ENCODE measurements around the gene SKA1.
"Not testable (repeated sequence)": the region's sequence is repeated elsewhere in the genome, so short reads cannot be mapped to it uniquely, and the experiment has no call there.

SKA1 gene

DNA sequence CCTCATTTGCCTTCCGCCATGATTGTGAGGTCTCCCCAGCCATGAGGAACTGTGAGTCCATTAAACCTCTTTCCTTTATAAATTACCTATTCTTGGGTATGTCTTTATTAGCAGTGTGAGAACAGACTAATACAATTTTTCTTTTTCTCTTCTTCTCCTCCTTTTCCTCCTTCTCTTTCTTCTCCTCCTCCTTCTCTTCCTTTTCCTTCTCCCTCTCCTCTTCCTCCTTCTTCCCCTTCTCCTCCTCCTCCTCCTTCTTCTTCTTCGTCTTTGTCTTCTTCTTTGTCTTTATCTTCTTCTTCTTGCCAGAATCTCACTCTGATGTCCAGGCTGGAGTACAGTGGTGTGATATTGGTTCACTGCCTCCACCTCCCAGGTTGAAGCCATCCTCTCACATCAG, 20.2 kb downstream of the SKA1 start:
- H3K4me3 ChIP-seq (ENCODE audit: low read depth, low read length), result no peak overlapping the region
- TF ChIP-seq, protein P1, sequence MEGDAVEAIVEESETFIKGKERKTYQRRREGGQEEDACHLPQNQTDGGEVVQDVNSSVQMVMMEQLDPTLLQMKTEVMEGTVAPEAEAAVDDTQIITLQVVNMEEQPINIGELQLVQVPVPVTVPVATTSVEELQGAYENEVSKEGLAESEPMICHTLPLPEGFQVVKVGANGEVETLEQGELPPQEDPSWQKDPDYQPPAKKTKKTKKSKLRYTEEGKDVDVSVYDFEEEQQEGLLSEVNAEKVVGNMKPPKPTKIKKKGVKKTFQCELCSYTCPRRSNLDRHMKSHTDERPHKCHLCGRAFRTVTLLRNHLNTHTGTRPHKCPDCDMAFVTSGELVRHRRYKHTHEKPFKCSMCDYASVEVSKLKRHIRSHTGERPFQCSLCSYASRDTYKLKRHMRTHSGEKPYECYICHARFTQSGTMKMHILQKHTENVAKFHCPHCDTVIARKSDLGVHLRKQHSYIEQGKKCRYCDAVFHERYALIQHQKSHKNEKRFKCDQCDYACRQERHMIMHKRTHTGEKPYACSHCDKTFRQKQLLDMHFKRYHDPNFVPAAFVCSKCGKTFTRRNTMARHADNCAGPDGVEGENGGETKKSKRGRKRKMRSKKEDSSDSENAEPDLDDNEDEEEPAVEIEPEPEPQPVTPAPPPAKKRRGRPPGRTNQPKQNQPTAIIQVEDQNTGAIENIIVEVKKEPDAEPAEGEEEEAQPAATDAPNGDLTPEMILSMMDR (IDR thresholded peaks at IDR 0.05; ENCODE audit: borderline replicate concordance, insufficient read depth, low read depth, low read length), result no peak

DNA sequence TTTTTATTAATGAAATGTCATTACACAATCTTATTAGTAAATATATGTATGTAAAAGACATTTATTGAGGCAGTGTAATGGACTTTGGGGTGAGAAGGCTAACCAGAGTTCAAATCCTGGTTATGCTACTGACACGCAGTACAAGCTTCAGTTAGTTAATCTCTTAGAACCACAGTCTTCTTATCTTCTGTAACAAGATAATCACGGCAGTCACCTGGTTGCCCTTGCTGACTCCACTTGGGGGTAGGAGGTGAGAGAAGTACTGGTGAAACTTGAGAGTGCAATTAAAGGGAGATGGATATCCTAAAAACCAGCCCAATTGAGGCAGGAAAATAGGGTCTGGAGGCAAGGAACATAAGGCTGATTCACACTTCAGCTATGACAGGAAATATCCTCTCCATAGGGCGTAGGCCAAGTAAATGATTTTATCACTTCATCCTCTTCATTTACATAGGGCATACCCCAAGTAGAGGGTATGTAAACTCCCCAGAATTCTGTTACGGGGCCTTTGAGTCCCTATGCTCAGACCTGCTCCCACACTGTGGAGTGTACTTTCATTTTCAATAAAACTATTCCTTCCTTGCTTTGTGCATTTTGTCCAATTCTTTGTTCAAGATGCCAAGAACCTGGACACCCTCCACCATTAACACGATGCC, 21.3 kb downstream of the SKA1 start:
- TF ChIP-seq, protein P1 (IDR thresholded peaks at IDR 0.05; ENCODE audit: borderline replicate concordance, insufficient read depth, low read depth, low read length), result no peak

GRCh38 chr18:50397023-50397422, 22.2 kb downstream of the SKA1 start:
- no peak overlapping the region for H3K4me3 ChIP-seq (ENCODE audit: low read depth, low read length)
- TF ChIP-seq, protein P1 (IDR thresholded peaks at IDR 0.05; ENCODE audit: borderline replicate concordance, insufficient read depth, low read depth, low read length), result no peak

More for the DNA sequence above, 21.3 kb downstream of the SKA1 start:
- no peak overlapping the region for H3K4me3 ChIP-seq (ENCODE audit: low read depth, low read length)

DNA sequence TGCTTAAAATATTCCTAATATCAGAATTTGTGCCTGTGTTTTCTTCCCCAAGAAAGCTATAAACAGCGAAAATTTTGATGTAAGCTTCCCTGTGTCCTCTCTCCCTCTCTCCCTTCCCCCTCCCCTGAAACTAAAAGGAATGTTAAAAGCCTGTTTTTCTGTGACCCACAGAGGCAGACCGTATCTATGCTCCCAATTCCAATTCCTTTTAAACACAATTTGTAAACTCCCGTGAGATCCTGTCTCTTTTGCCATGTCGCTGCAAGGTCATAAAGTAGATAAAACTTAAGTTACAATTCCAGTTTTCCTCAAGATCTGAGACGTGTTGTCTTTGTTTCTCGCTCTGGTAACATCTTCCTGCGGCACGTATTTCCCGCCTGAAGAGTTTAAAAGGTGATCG, 23.3 kb downstream of the SKA1 start:
- H3K4me3 ChIP-seq (ENCODE audit: low read depth, low read length), result no peak overlapping the region
- TF ChIP-seq, protein P1 (IDR thresholded peaks at IDR 0.05; ENCODE audit: borderline replicate concordance, insufficient read depth, low read depth, low read length), result no peak

DNA sequence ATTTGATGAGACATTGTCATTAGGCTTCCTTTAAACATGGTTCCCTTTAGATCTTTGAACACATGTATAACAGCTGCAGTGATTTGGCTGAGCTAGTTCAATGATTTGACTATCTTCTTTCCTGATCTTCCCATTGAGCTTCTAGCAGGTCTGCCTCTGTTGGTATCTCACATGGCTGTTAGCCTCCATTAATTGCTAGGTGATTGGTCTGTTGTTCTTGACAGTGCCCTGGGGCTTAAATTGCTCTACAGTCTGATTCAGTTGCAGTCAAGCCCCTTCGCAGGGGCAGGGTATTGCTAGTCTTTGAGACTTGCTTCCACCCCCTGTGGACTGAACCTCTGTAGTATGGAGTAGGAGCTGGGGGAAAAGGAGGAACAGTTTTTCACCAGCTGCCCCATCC, 24.1 kb downstream of the SKA1 start:
- H3K4me3 ChIP-seq (ENCODE audit: low read depth, low read length), result no peak overlapping the region
- TF ChIP-seq, protein P1 (IDR thresholded peaks at IDR 0.05; ENCODE audit: borderline replicate concordance, insufficient read depth, low read depth, low read length), result no peak

GRCh38 chr18:50399582-50399981, 24.7 kb downstream of the SKA1 start:
- TF ChIP-seq, protein P1 (IDR thresholded peaks at IDR 0.05; ENCODE audit: borderline replicate concordance, insufficient read depth, low read depth, low read length), result no peak
- no peak overlapping the region for H3K4me3 ChIP-seq (ENCODE audit: low read depth, low read length)

DNA sequence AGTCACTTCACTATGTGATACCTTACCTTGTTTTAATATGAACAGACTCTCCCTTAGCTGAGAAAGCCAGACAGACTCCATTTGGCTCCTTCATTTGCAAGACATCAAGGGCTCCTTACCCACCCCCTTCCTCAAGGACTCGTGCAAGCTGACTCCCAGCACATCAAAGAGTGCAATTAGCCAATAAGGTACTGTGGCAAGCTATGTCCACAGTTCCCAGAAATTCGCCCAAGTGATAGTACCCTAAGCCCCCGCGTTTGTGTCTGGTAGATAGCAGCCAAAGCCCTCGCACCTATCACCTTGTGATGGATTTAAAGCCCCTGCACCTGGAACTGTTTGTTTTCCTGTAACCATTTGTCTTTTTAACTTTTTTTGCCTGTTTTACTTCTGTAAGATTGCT, 25.6 kb downstream of the SKA1 start:
- H3K4me3 ChIP-seq (ENCODE audit: low read depth, low read length), result not testable (repeated sequence)
